ENCODE results near the gene MAP2K2.
A peak's percentile ranks its signal among the peaks of the same experiment; 100 is the strongest.

MAP2K2 gene

GRCh38 chr19:4123615-4124568, at the start of gene MAP2K2:
Gene MAP2K2, minus strand, starts transcription at chr19:4124122. Its CDS starts 247 bp downstream, at chr19:4123875.
- peak; percentile 21; the same call in 1 of the 2 replicates for TF ChIP-seq ZBTB7A (IDR thresholded peaks at IDR 0.05; ENCODE audit: low read depth)
- 0 out of 2 replicates have a peak, but pooled peaks have one; percentile 16 for TF ChIP-seq EP300 (IDR thresholded peaks at IDR 0.05; ENCODE audit: borderline replicate concordance)
- TF ChIP-seq REST (IDR thresholded peaks at IDR 0.05; ENCODE audit: low read depth), result no peak
- TF ChIP-seq TAF1 (IDR thresholded peaks at IDR 0.05; ENCODE audit: low read depth), result peak; percentile 92
- TF ChIP-seq YY1 (IDR thresholded peaks at IDR 0.05; ENCODE audit: low read depth), result 0 out of 2 replicates have a peak, but pooled peaks have one; percentile 18
- no peak for TF ChIP-seq TCF12 (IDR thresholded peaks at IDR 0.05; ENCODE audit: low read depth)
- TF ChIP-seq MAX (IDR thresholded peaks at IDR 0.05), result peak; percentile 99

- no peak for TF ChIP-seq CEBPB (IDR thresholded peaks at IDR 0.05)
- TF ChIP-seq RAD21 (IDR thresholded peaks at IDR 0.05; ENCODE audit: low read depth), result no peak
- no peak for TF ChIP-seq TCF12 (IDR thresholded peaks at IDR 0.05; ENCODE audit: low read depth)
- TF ChIP-seq NFIC (IDR thresholded peaks at IDR 0.05), result no peak
- TF ChIP-seq REST (IDR thresholded peaks at IDR 0.05; ENCODE audit: low read depth), result peak; percentile 99
- TF ChIP-seq TEAD4 (IDR thresholded peaks at IDR 0.05), result no peak
- TF ChIP-seq MAX (IDR thresholded peaks at IDR 0.05), result peak; percentile 52
- TF ChIP-seq YY1 (IDR thresholded peaks at IDR 0.05; ENCODE audit: low read depth), result 0 out of 2 replicates have a peak, but pooled peaks have one; percentile 24
- TF ChIP-seq FOXM1 (IDR thresholded peaks at IDR 0.05; ENCODE audit: borderline replicate concordance, low read depth), result no peak
- no peak for TF ChIP-seq EGR1 (IDR thresholded peaks at IDR 0.05)
- TF ChIP-seq EP300 (IDR thresholded peaks at IDR 0.05; ENCODE audit: borderline replicate concordance), result no peak; the same call in 1 of the 2 replicates
- 0 out of 2 replicates have a peak, but pooled peaks have one; percentile 56 for TF ChIP-seq ZBTB7A (IDR thresholded peaks at IDR 0.05; ENCODE audit: low read depth)
- TF ChIP-seq TAF1 (IDR thresholded peaks at IDR 0.05; ENCODE audit: low read depth), result no peak
These were observed 49.0 kb upstream of the MAP2K2 start for GRCh38 chr19:4172861-4173473.

- no peak for TF ChIP-seq ZBTB7A (IDR thresholded peaks at IDR 0.05; ENCODE audit: low read depth)
- peak; percentile 59 for TF ChIP-seq REST (IDR thresholded peaks at IDR 0.05; ENCODE audit: low read depth)
- no peak for TF ChIP-seq EGR1 (IDR thresholded peaks at IDR 0.05)
These were observed 47.8 kb upstream of the MAP2K2 start for GRCh38 chr19:4171676-4172075.

GRCh38 chr19:4164262-4164661, 40.3 kb upstream of the MAP2K2 start:
- TF ChIP-seq YY1 (IDR thresholded peaks at IDR 0.05; ENCODE audit: low read depth), result no peak
- TF ChIP-seq NFIC (IDR thresholded peaks at IDR 0.05), result no peak
- TF ChIP-seq CEBPB (IDR thresholded peaks at IDR 0.05), result no peak
- no peak for TF ChIP-seq TEAD4 (IDR thresholded peaks at IDR 0.05)
- TF ChIP-seq EGR1 (IDR thresholded peaks at IDR 0.05), result no peak
- TF ChIP-seq REST (IDR thresholded peaks at IDR 0.05; ENCODE audit: low read depth), result no peak
- no peak for TF ChIP-seq FOXM1 (IDR thresholded peaks at IDR 0.05; ENCODE audit: borderline replicate concordance, low read depth)
- no peak for TF ChIP-seq CREB1 (IDR thresholded peaks at IDR 0.05; ENCODE audit: low read depth)
- TF ChIP-seq ZBTB7A (IDR thresholded peaks at IDR 0.05; ENCODE audit: low read depth), result no peak
- no peak for TF ChIP-seq RAD21 (IDR thresholded peaks at IDR 0.05; ENCODE audit: low read depth)
- no peak for TF ChIP-seq USF1 (IDR thresholded peaks at IDR 0.05)
- no peak for TF ChIP-seq TCF12 (IDR thresholded peaks at IDR 0.05; ENCODE audit: low read depth)
- no peak for TF ChIP-seq TAF1 (IDR thresholded peaks at IDR 0.05; ENCODE audit: low read depth)
- TF ChIP-seq MAX (IDR thresholded peaks at IDR 0.05), result no peak
- TF ChIP-seq EP300 (IDR thresholded peaks at IDR 0.05; ENCODE audit: borderline replicate concordance), result no peak

All from Ishikawa (cell line).